ENCODE results near the gene CDC73.
"Not testable (repeated sequence)": the region's sequence is repeated elsewhere in the genome, so short reads cannot be mapped to it uniquely, and the experiment has no call there.

GRCh38 chr1:193288548-193289080 is 166.8 kb downstream of the CDC73 start:
- not testable (repeated sequence) for TF ChIP-seq SIN3A (IDR thresholded peaks at IDR 0.05; ENCODE audit: borderline replicate concordance, low read depth, low read length); BHLHE40 (IDR thresholded peaks at IDR 0.05; ENCODE audit: low read length); HNRNPK (IDR thresholded peaks at IDR 0.05; ENCODE audit: low read depth, low read length, poor library complexity, severe bottlenecking); CTCF (CRISPR knock-in tag; IDR thresholded peaks at IDR 0.05); ZNF432 (CRISPR knock-in tag; IDR thresholded peaks at IDR 0.05; ENCODE audit: borderline replicate concordance)

Measured in HepG2 (cell line).